Neural progenitor cell (in vitro differentiated cells): ENCODE results near the gene PRSS12.

Source experiments
- EZH2 ChIP-seq: fragments of 200-600 bp; sonication (generic); IDR thresholded peaks from 2 replicates; pipeline ENCODE4 v1.6.1; 2017; ENCODE audit warnings: antibody characterized with exemption, mild to moderate bottlenecking, moderate library complexity
- EZH2phosphoT487 ChIP-seq: fragments of 200-600 bp; sonication (generic); IDR thresholded peaks from 2 replicates; pipeline ENCODE4 v1.6.1; 2017; ENCODE audit warnings: antibody characterized with exemption
- TF ChIP-seq, protein P1 (sequence below): fragments of 200-600 bp; sonication (generic); IDR thresholded peaks from 2 replicates; pipeline ENCODE4 v1.5.1; 2017; ENCODE audit warnings: antibody characterized with exemption, mild to moderate bottlenecking

DNA sequence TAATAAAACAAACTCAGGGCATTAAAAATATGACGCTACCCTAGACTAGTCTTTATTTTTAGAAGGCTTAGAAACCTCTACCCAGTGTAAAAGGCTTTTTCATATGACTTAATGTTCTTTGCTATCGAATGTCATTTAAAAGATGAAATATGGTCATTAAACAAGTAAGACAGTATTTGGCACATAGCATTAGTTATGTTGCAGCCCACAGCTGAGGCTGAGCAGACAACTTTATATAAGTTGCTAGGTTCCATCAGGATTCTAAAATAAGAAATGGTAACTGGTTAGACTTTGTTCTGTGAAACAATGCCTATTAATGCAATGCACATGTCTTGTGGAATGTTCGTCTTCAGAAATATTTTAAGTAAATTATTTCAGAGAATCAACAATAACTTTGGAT, 10.4 kb upstream of the PRSS12 start:
- TF ChIP-seq, protein P1, sequence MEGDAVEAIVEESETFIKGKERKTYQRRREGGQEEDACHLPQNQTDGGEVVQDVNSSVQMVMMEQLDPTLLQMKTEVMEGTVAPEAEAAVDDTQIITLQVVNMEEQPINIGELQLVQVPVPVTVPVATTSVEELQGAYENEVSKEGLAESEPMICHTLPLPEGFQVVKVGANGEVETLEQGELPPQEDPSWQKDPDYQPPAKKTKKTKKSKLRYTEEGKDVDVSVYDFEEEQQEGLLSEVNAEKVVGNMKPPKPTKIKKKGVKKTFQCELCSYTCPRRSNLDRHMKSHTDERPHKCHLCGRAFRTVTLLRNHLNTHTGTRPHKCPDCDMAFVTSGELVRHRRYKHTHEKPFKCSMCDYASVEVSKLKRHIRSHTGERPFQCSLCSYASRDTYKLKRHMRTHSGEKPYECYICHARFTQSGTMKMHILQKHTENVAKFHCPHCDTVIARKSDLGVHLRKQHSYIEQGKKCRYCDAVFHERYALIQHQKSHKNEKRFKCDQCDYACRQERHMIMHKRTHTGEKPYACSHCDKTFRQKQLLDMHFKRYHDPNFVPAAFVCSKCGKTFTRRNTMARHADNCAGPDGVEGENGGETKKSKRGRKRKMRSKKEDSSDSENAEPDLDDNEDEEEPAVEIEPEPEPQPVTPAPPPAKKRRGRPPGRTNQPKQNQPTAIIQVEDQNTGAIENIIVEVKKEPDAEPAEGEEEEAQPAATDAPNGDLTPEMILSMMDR: no peak
- no peak for TF ChIP-seq EZH2
- TF ChIP-seq EZH2phosphoT487: no peak
